Measurements from ENCODE around the gene RALGAPA1.
"Not testable (repeated sequence)": the region's sequence is repeated elsewhere in the genome, so short reads cannot be mapped to it uniquely, and the experiment has no call there.

Gene RALGAPA1

DNA sequence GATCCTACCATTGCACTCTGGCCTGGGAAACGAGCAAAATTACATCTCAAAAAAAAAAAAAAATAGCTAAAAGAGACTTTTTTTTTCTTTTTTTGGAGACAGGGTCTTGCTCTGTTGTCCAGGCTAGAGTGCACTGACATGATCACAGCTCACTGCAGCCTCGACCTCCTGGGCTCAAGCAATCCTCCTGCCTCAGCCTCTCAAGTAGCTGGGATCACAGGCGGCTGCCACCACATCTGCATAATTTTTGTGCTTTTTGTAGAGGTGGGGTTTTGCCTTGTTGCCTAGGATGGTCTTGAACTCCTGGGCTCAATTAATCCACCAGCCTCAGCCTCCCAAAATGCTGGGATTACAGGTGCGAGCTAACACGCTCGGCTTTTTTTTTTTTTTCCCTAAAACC lies 11.3 kb downstream of the RALGAPA1 start:
- Histone ChIP-seq H3K4me1 (ENCODE audit: control insufficient read depth, insufficient read depth, low read length) (no peaks in the 10 kb centered on the region), H3K9ac (ENCODE audit: low read length in 2 of 2) (no peak overlapping the region), H3K27ac (ENCODE audit: low read length) (no peak overlapping the region), H3K9me3 (ENCODE audit: control insufficient read depth in 2 of 2, low read length in 2 of 2) (no peaks in the 10 kb centered on the region), H3K36me3 (ENCODE audit: control insufficient read depth in 2 of 2, insufficient read depth in 2 of 2, low read length in 2 of 2) (peaks cover 0 to 2% of the 10 kb centered on the region in 2 donors), H3K4me3 (ENCODE audit: low read length in 2 of 2) (no peak overlapping the region), H3K27me3 (ENCODE audit: control insufficient read depth in 1 of 2, insufficient read depth in 2 of 2, low read length in 2 of 2) (no peaks in the 10 kb centered on the region)

DNA sequence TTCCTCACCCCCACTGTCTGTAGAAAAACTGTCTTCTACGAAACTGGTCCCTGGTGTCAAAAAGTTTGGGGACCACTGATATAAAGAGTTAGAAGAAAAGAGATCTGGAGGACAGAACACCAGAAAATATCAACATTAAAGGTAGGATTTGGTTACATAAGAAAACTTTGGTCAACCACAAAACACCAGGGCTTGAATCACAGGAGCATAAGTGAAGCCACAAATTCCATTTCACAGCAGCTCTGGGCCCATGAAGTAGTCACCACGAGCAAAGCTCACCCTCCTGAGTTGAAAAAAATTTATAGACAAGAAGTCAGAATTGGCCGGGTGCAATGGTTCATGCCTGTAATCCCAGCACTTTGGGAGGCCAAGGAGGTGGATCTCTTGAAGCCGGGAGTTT lies 19.4 kb downstream of the RALGAPA1 start:
- H3K9ac ChIP-seq (ENCODE audit: low read length in 2 of 2) = no peak overlapping the region
- H3K4me3 ChIP-seq (ENCODE audit: low read length in 2 of 2) = no peak overlapping the region
- H3K4me1 ChIP-seq (ENCODE audit: control insufficient read depth, insufficient read depth, low read length) = no peaks in the 10 kb centered on the region
- H3K27me3 ChIP-seq (ENCODE audit: control insufficient read depth in 1 of 2, insufficient read depth in 2 of 2, low read length in 2 of 2) = no peaks in the 10 kb centered on the region
- H3K36me3 ChIP-seq (ENCODE audit: control insufficient read depth in 2 of 2, insufficient read depth in 2 of 2, low read length in 2 of 2) = no peaks in the 10 kb centered on the region
- no peak overlapping the region for H3K27ac ChIP-seq (ENCODE audit: low read length)
- H3K9me3 ChIP-seq (ENCODE audit: control insufficient read depth in 2 of 2, low read length in 2 of 2) = no peaks in the 10 kb centered on the region

DNA sequence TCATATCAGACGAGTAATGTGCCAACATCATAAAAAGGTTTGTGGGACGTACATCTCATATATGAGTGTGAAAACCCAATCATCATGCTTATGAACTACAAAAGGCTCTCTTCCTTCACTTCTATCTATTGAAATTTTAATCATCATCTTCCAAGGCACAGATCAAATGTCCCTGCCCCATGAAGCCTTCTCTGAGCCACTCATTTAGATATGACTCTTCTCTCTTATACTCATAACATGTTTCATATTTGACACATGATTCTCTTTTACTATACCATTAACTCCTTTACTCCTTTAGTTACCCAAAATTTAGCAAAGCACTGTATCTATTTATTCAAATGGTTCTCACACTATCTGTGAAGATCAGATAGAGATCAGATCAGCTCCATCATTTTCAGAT lies 22.2 kb downstream of the RALGAPA1 start:
- Histone ChIP-seq H3K27ac (ENCODE audit: low read length) (no peak overlapping the region), H3K4me1 (ENCODE audit: control insufficient read depth, insufficient read depth, low read length) (no peaks in the 10 kb centered on the region), H3K9me3 (ENCODE audit: control insufficient read depth in 2 of 2, low read length in 2 of 2) (no peaks in the 10 kb centered on the region), H3K4me3 (ENCODE audit: low read length in 2 of 2) (no peak overlapping the region), H3K36me3 (ENCODE audit: control insufficient read depth in 2 of 2, insufficient read depth in 2 of 2, low read length in 2 of 2) (no peaks in the 10 kb centered on the region), H3K27me3 (ENCODE audit: control insufficient read depth in 1 of 2, insufficient read depth in 2 of 2, low read length in 2 of 2) (no peaks in the 10 kb centered on the region), H3K9ac (ENCODE audit: low read length in 2 of 2) (no peak overlapping the region)

DNA sequence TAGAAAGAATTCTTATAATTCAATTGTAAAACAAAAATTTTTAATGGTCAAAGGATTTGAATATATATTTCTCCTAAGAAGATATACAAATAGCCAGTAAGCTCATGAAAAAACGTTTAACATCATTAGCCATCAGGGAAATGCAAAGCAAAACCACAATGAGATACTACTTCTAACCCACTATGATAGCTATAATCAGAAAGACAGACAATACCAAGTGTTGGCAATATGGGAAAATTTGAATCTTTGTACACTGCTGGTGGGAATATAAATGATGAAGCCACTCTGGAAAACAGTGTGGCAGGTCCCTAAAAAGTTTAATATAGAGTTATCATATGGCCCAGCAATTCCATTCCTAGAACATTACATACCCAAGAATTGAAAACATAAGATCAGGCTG lies 25.4 kb downstream of the RALGAPA1 start:
- Histone ChIP-seq H3K27ac (ENCODE audit: low read length) (no peak overlapping the region), H3K9ac (ENCODE audit: low read length in 2 of 2) (no peak overlapping the region), H3K9me3 (ENCODE audit: control insufficient read depth in 2 of 2, low read length in 2 of 2) (peaks cover 0 to 8% of the 10 kb centered on the region in 2 donors), H3K27me3 (ENCODE audit: control insufficient read depth in 1 of 2, insufficient read depth in 2 of 2, low read length in 2 of 2) (no peaks in the 10 kb centered on the region), H3K4me3 (ENCODE audit: low read length in 2 of 2) (no peak overlapping the region), H3K4me1 (ENCODE audit: control insufficient read depth, insufficient read depth, low read length) (no peaks in the 10 kb centered on the region), H3K36me3 (ENCODE audit: control insufficient read depth in 2 of 2, insufficient read depth in 2 of 2, low read length in 2 of 2) (no peaks in the 10 kb centered on the region)

DNA sequence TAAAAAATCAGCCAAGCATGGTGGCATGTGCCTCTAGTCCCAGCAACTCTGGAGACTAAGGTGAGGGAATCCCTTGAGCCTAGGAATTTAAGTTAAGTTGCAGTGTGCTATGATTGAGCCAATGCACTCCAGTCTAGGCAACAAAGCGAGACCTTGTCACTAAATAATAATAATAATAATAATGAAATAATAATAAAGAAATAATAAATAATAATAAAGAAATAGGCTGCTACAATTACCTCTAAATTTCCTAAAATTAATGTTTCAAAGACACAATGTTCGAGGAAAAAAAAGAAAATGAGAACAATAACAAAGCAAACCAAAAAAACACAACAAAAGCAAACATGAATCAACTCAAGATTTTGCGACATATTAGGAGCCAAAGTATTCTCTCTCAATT lies 29.7 kb downstream of the RALGAPA1 start:
- no peaks in the 10 kb centered on the region for H3K36me3 ChIP-seq (ENCODE audit: control insufficient read depth in 2 of 2, insufficient read depth in 2 of 2, low read length in 2 of 2)
- H3K9me3 ChIP-seq (ENCODE audit: control insufficient read depth in 2 of 2, low read length in 2 of 2) = peaks cover 0 to 8% of the 10 kb centered on the region in 2 donors
- H3K27ac ChIP-seq (ENCODE audit: low read length) = no peak overlapping the region
- H3K4me1 ChIP-seq (ENCODE audit: control insufficient read depth, insufficient read depth, low read length) = no peaks in the 10 kb centered on the region
- H3K4me3 ChIP-seq (ENCODE audit: low read length in 2 of 2) = no peak overlapping the region
- H3K27me3 ChIP-seq (ENCODE audit: control insufficient read depth in 1 of 2, insufficient read depth in 2 of 2, low read length in 2 of 2) = no peaks in the 10 kb centered on the region
- no peak overlapping the region for H3K9ac ChIP-seq (ENCODE audit: low read length in 2 of 2)

DNA sequence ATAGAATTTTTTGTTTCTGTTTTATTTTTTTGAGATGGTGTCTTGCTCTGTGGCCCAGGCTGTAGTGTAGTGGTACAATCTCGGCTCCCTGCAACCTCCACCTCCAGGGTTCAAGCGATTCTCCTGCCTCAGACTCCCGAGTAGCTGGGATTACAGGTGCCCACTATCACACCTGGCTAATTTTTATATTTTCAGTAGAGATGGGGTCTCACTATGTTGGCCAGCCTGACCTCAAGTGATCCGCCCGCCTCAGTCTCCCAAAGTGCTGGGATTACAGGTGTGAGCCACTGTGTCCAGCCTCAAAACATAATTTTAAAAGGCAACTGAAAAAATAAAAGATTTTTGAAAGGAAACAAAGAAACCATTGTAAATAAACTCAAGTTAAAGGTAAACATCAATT lies 31.5 kb downstream of the RALGAPA1 start:
- H3K4me3 ChIP-seq (ENCODE audit: low read length in 2 of 2); H3K27ac ChIP-seq (ENCODE audit: low read length); H3K9me3 ChIP-seq (ENCODE audit: control insufficient read depth in 2 of 2, low read length in 2 of 2); H3K27me3 ChIP-seq (ENCODE audit: control insufficient read depth in 1 of 2, insufficient read depth in 2 of 2, low read length in 2 of 2); H3K36me3 ChIP-seq (ENCODE audit: control insufficient read depth in 2 of 2, insufficient read depth in 2 of 2, low read length in 2 of 2); H3K4me1 ChIP-seq (ENCODE audit: control insufficient read depth, insufficient read depth, low read length); H3K9ac ChIP-seq (ENCODE audit: low read length in 2 of 2): not testable (repeated sequence)

DNA sequence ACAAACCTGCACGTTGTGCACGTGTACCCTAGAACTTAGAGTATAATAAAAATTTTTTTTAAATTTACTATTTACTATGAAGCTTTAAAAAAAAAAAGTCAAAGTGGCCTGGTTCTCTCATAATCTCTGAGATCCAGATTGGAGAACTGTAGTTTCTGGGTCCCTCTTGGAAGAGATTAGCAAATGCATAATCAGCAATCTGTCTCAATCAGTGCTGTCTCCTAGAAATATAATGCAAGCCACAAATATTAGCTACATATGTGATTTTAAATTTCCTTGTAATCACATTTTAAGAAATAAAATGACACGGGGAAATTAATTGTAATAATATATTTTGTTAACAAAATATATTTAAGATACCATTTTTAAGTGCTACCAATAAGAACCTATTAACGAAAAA lies 32.3 kb downstream of the RALGAPA1 start:
- H3K9me3 ChIP-seq (ENCODE audit: control insufficient read depth in 2 of 2, low read length in 2 of 2) = peaks cover 0 to 8% of the 10 kb centered on the region in 2 donors
- H3K27me3 ChIP-seq (ENCODE audit: control insufficient read depth in 1 of 2, insufficient read depth in 2 of 2, low read length in 2 of 2) = no peaks in the 10 kb centered on the region
- H3K9ac ChIP-seq (ENCODE audit: low read length in 2 of 2) = no peak overlapping the region
- no peaks in the 10 kb centered on the region for H3K36me3 ChIP-seq (ENCODE audit: control insufficient read depth in 2 of 2, insufficient read depth in 2 of 2, low read length in 2 of 2)
- H3K4me3 ChIP-seq (ENCODE audit: low read length in 2 of 2) = no peak overlapping the region
- H3K27ac ChIP-seq (ENCODE audit: low read length) = no peak overlapping the region
- no peaks in the 10 kb centered on the region for H3K4me1 ChIP-seq (ENCODE audit: control insufficient read depth, insufficient read depth, low read length)

DNA sequence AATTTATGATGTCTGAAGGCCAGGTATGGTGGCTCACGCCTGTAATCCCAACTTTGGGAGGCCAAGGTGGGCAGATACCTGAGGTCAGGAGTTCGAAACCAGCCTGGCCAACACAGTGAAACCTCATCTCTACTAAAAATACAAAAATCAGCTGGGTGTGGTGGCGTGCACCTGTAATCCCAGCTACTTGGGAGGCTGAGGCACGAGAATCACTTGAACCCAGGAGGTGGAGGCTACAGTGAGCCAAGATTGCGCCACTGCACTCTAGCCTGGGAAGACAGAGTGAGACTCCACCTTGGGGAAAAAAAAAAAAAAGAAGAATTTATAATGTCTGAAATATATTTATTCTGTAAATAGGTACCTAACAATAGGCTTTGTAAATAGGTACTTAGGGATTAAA lies 33.0 kb downstream of the RALGAPA1 start:
- H3K27ac ChIP-seq (ENCODE audit: low read length); H3K4me1 ChIP-seq (ENCODE audit: control insufficient read depth, insufficient read depth, low read length); H3K36me3 ChIP-seq (ENCODE audit: control insufficient read depth in 2 of 2, insufficient read depth in 2 of 2, low read length in 2 of 2); H3K9ac ChIP-seq (ENCODE audit: low read length in 2 of 2); H3K9me3 ChIP-seq (ENCODE audit: control insufficient read depth in 2 of 2, low read length in 2 of 2); H3K4me3 ChIP-seq (ENCODE audit: low read length in 2 of 2); H3K27me3 ChIP-seq (ENCODE audit: control insufficient read depth in 1 of 2, insufficient read depth in 2 of 2, low read length in 2 of 2): not testable (repeated sequence)

DNA sequence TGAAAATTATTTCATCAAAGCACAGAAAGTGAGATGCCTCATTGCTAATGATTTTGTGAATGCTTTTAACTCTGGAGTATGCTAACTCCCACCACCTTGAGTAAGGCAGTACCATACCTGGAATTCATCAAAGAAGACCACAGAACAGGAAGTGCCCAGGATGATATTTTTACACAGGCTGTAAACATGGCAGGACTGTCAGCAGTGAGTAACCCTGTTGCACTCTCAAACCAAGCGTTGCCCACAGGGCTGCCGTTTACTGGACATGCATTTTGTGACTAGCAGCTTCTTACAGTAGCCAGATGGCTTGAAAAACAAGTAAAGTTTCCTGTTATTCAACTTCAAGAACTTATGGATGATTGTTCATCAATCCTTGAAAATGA lies 42.4 kb downstream of the RALGAPA1 start:
- no peak overlapping the region for H3K4me3 ChIP-seq (ENCODE audit: low read length in 2 of 2)
- peaks cover 9 to 10% of the 10 kb centered on the region in 2 donors for H3K36me3 ChIP-seq (ENCODE audit: control insufficient read depth in 2 of 2, insufficient read depth in 2 of 2, low read length in 2 of 2)
- H3K9me3 ChIP-seq (ENCODE audit: control insufficient read depth in 2 of 2, low read length in 2 of 2) = no peaks in the 10 kb centered on the region
- no peak overlapping the region for H3K9ac ChIP-seq (ENCODE audit: low read length in 2 of 2)
- no peaks in the 10 kb centered on the region for H3K27me3 ChIP-seq (ENCODE audit: control insufficient read depth in 1 of 2, insufficient read depth in 2 of 2, low read length in 2 of 2)
- no peak overlapping the region for H3K27ac ChIP-seq (ENCODE audit: low read length)
- H3K4me1 ChIP-seq (ENCODE audit: control insufficient read depth, insufficient read depth, low read length) = no peaks in the 10 kb centered on the region

DNA sequence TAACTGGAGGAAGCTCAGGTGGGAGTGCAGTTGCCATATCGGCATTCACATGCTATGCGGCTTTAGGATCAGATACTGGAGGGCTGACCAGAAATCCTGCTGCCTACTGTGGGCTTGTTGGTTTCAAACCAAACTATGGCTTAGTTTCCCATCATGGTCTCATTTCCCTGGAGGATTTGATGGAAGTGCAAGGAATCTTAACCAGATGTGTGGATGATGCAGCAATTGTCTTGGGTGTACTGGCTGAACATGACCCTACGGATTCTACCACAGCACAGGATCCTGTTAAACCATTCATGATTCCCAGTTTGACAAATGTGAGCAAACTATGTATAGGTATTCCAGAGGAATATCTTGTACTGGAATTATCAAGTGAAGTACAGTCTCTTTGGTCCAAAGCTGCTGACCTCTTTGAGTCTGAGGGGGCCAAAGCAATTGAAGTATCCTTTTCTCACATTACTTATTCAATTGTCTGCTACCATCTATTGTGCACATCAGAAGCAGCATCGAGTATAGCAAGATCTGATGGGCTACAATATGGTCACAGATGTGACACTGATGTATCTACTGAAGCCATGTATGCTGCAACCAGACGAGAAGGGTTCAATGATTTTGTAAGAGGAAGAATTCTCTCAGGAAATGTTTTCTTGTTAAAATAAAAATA lies 42.9 kb downstream of the RALGAPA1 start:
- Histone ChIP-seq H3K27ac (ENCODE audit: low read length) (no peak overlapping the region), H3K4me1 (ENCODE audit: control insufficient read depth, insufficient read depth, low read length) (no peaks in the 10 kb centered on the region), H3K27me3 (ENCODE audit: control insufficient read depth in 1 of 2, insufficient read depth in 2 of 2, low read length in 2 of 2) (no peaks in the 10 kb centered on the region), H3K36me3 (ENCODE audit: control insufficient read depth in 2 of 2, insufficient read depth in 2 of 2, low read length in 2 of 2) (peaks cover 9 to 10% of the 10 kb centered on the region in 2 donors), H3K9ac (ENCODE audit: low read length in 2 of 2) (no peak overlapping the region), H3K4me3 (ENCODE audit: low read length in 2 of 2) (no peak overlapping the region), H3K9me3 (ENCODE audit: control insufficient read depth in 2 of 2, low read length in 2 of 2) (no peaks in the 10 kb centered on the region)

DNA sequence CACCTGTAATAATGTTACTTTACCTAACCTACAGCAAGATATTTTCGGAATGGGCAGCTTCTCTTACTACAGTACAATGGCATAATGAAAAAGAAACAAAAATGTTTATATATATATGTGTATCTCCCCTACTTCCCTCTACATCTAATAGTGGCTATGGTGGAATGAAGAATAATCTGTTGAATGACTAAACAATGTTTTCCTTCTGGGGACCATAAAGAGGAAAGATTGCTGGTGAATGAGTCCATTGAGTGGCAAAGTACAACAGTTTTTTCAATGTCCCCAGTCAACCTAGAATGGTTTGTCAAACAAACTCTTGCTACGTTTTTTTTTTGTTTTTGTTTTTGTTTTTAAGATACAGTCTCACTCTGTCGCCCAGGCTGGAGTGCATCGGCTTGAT lies 47.2 kb downstream of the RALGAPA1 start:
- Histone ChIP-seq H3K9me3 (ENCODE audit: control insufficient read depth in 2 of 2, low read length in 2 of 2) (no peaks in the 10 kb centered on the region), H3K9ac (ENCODE audit: low read length in 2 of 2) (no peak overlapping the region), H3K4me1 (ENCODE audit: control insufficient read depth, insufficient read depth, low read length) (no peaks in the 10 kb centered on the region), H3K27me3 (ENCODE audit: control insufficient read depth in 1 of 2, insufficient read depth in 2 of 2, low read length in 2 of 2) (no peaks in the 10 kb centered on the region), H3K36me3 (ENCODE audit: control insufficient read depth in 2 of 2, insufficient read depth in 2 of 2, low read length in 2 of 2) (peaks cover 10 to 12% of the 10 kb centered on the region in 2 donors), H3K4me3 (ENCODE audit: low read length in 2 of 2) (no peak overlapping the region), H3K27ac (ENCODE audit: low read length) (no peak overlapping the region)
